ENCODE measurements around the gene PFKL.

DNA sequence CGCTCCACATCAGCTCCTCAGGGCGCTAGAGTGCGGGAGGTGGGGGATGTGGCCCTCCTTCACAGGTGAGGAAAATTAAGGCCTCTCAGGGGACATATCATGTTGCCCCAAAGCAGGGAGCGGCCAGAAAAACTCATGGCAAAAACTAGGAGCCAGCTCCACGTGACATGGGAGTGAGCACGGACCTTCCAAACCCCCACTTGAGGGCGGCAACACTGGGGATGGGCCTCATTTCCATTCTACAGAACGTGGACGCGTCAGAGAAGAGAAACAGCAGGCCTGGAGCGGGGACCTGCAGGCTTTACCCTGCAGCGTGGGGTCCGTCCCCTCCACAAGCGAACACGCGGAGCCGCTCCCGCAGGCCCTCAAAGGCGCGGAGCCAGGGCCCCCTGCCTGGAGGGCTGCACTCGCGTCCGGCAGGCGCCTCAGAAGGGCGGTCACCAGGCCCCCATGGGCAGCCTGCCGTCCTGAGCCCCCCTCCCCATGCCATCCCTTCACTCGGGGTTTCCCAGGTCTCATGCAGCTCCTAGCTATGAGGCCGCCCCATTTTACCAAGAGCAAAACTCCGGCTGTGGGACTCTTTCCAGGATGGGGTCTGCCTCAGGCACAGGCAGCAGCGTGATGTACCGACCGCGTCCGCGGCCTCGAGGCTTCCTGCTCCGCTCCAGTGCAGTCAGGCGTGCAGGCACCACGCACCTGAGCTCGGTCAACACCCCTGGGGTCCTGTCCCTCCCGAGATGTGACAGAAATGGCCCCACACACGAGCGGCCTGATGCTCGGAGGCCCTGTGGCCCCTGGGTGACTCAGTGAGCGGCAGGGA lies 33.9 kb downstream of the PFKL start:
- TF ChIP-seq SP1 (CRISPR knock-in tag; conservative IDR thresholded peaks at IDR 0.05) = no peak
- TF ChIP-seq ATF1 (CRISPR knock-in tag; IDR thresholded peaks at IDR 0.05) = no peak
- no peak for TF ChIP-seq NFE2L1 (CRISPR knock-in tag; IDR thresholded peaks at IDR 0.05)
- no peak for TF ChIP-seq NR3C1 (CRISPR knock-in tag; conservative IDR thresholded peaks at IDR 0.05; ENCODE audit: low read depth)

All from WTC11 (cell line).